HG03565 (cell line): ENCODE results near the gene RNF208.
"Not testable (repeated sequence)": the region's sequence is repeated elsewhere in the genome, so short reads cannot be mapped to it uniquely, and the experiment has no call there.

Experiments
- ATAC-seq: cut with Tn5 transposase; IDR thresholded peaks from one replicate; pipeline ENCODE4 v1.9.1; 2021; ENCODE audit warnings: mild to moderate bottlenecking, moderate library complexity; ENCODE audit not compliant: unreplicated experiment

The RNF208 gene

DNA sequence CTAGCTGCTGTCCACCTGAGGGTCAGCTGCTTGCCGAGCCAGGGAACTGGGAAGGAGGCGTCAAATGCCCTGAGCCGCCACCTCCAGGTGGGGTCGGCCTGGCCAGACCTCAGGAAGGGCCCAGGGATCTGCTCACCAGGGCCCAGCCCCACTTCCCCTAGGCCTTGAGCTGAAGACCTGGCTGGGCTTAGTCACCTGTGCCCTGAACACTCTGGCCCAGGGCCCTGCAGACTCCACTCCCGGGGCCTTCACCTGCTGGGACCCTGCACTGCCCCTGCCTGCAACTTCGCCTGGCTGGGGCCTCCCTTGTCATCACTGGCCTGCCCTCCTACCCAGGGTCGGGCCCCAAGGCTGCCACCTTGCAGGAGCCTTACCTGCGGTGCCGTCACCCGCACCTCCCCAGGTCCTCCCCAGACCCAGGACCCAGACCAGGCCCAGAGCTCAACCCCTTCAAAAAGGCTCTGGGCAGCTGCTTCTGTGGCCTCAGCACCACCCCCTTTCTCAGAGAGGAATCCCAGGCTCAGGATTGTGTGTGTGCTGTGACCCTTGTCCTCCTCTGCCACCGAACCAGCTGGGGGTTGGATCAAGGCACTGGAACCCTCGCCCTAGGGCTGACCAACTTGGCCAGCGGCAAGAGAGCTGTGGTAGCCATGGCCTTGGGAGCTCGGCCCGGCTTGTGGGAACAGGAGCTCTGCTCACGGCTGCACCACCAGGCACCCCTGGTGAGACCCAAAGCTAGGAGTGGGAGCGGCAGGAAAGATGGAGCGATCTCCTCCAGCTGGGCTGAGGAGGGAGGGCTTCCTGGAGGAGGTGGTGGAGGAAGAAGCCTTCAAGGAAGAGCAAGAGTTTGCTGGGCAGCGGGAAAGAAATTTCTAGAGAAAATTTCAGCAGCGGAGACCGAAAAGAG lies 31.9 kb upstream of the RNF208 start:
- no peak for ATAC-seq

- ATAC-seq = no peak
Observed at GRCh38 chr9:137252555-137253506, 30.8 kb upstream of the RNF208 start.

DNA sequence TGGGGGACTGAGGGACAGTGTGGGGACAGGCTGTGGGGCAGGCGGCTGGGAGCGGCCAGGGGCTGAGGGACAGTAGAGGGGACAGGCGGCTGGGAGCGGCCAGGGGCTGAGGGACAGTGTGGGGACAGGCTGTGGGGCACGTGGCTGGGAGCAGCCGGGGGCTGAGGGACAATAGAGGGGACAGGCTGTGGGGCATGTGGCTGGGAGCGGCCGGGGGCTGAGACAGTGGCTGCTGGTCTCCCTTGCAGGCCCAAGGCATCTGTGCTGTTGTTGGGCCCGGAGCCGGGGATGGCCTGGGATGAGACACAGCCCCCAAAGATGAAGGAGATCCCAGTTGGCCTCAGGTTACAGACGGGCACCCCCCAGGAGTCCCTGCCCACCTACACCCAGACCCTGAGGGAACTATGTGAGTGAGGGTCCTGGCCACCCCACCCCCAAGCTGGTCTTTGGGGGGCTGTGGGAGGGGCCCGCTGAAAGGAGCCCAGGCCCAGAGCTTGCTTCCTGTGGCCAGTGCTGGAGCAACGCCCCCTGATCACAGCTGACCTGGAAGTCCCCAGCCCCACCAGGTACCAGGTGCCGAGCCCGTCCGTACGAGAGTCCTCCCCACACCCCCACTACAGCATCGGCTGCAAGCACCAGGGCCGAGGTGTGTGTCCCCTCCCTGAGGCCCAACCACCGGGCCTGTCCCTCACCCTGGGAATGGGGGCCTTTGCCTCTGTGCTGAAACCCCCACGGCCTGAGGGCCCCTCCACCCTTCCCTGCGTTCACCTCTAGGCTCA lies 29.6 kb upstream of the RNF208 start:
- ATAC-seq = no peak

DNA sequence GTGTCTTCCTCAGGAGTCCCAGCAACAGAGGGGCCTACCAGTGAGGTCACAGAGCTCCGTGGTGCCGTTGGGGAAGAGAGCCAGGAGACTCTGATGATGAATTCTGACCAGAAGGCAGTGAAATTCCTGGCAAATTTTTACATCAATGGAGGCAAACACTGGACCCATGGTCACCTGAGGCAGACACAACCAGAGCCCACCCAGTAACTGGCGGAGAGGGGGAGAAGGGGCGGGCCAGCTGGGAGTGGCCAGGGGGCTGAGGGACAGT lies 29.1 kb upstream of the RNF208 start, which contains the start of gene STPG3:
Gene STPG3 (plus strand): TSS at position 93 of the 268 bp plus-strand sequence. CDS start 1 bp downstream, at position 94.
- no peak for ATAC-seq

DNA sequence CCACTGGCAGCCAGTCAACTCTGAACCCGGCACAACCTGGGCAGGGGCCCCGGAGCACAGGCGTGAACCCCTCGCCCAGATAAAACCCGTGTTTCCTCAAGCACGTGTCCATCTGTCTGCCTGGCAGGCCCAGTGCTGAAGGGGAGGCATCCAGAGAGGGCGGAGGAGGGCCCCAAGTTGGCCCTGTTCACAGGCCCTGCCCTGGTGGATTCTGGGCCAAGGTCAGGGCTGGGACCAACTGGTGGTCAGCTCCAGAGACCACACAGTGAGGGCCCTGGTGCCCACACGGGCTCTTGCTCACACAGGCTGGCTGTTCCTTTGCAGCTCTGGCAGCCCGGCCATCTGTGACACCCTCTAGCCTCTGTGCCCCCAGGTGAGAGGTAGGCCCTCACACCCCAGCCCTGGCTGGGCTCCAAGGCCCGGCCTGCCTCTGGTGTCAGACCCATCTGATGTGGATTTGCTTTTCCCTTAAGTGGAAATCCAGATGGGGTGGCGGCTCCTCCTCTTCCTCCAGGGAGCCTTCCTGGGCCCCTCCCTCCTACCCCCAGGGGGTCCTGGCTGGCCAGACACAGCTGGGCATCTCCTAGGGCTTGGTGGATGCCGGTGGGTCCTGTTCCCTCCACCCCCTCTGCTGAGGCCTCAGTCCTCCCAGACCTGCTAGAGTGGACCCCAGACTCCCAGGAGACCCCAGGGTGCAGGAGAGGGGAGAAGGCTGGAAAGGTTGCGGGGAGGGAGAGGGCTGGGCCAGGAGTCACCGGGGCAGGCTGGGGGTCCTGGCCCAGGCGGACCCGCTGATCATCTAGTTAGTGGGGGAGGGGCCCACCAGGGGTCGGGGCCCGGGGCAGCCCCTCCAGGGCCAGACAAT lies 28.5 kb upstream of the RNF208 start:
- no peak for ATAC-seq

- no peak for ATAC-seq
Observed at GRCh38 chr9:137247916-137248175, 25.8 kb upstream of the RNF208 start.

- ATAC-seq = no peak
Observed at GRCh38 chr9:137247135-137247915, 25.3 kb upstream of the RNF208 start.

GRCh38 chr9:137245450-137246421 lies 23.7 kb upstream of the RNF208 start:
- no peak for ATAC-seq

DNA sequence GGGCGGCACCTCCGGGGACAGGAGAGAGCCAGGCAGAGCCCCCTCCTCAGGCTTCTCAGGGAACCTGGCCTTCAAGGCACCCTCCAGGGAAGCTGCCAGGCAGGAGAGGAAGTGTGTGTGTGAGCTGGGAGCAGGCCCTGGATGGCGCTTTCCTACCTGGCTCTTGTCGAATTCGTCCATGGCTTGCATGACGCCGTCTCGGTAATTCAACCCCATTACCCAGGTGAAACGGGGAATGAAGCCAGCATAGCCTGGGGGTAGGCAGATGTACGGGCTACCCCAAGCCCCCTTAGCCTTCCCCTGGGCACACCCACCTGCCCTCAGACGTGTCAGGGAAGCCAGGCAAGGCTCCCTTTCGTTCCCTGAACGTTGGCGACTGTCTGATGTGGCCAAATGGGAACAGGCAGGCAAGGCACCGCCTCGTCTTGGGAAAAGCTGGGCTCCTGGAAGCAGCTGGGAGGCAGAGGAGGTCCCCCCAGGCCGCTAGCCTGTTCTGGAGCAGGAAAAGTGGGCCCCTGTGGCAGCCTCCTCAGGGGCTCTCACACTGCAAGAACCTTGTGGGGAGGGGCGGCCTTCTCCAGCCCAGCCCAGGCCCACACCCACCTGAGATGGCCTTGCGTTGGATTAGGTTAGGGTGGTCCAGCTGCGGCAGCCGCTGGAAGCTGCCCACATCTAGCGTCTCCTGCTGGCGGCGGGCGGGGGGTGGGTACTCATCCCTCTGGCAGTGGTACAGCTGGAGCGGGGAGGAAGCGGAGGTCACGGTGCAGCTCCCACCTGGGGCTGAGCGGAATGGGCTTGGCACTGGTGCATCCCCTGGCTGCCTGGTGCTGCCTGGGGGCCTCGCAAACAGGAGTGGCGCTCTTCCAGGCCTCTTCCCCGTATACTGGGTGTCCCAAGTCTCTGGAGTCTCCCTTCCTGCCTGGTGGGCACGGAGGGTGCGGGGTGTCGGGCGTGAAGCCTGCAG lies 22.7 kb upstream of the RNF208 start:
- no peak for ATAC-seq

- ATAC-seq = no peak
Observed at GRCh38 chr9:137243626-137244485, 21.8 kb upstream of the RNF208 start.

GRCh38 chr9:137243266-137243625 lies 21.2 kb upstream of the RNF208 start:
- ATAC-seq = not testable (repeated sequence)

- no peak for ATAC-seq
Observed at GRCh38 chr9:137242269-137243203, 20.5 kb upstream of the RNF208 start.

- no peak for ATAC-seq
Observed at GRCh38 chr9:137241490-137242268, 19.6 kb upstream of the RNF208 start.

GRCh38 chr9:137240841-137241489 lies 18.9 kb upstream of the RNF208 start, which contains the start of gene TUBB4B:
Gene TUBB4B (plus strand): TSS chr9:137241287. CDS start chr9:137241361, 74 bp downstream.
- ATAC-seq = peak; percentile 70
